Mucosa of rectum (tissue), 2 donors: ENCODE data around the gene FGF19.
A peak's percentile ranks its signal among the peaks of the same experiment; 100 is the strongest.

Source experiments
- H3K27ac ChIP-seq, 2 donors: one replicate each; pipeline ENCODE4 v1.7.0; 2013; ENCODE audit warnings: inconsistent platforms in 2 of 2, low read depth in 2 of 2, low read length in 2 of 2
- H3K27me3 ChIP-seq, 2 donors: one replicate each; pipeline ENCODE4 v1.7.0; 2013; ENCODE audit warnings: low read length in 2 of 2; ENCODE audit not compliant: control insufficient read depth in 2 of 2, insufficient read depth in 2 of 2
- H3K36me3 ChIP-seq, 2 donors: one replicate each; pipeline ENCODE4 v1.7.0; 2013; ENCODE audit warnings: low read length in 2 of 2; ENCODE audit not compliant: control insufficient read depth in 2 of 2, insufficient read depth in 2 of 2
- H3K4me1 ChIP-seq, 2 donors: one replicate each; pipeline ENCODE4 v1.7.0; 2013; ENCODE audit warnings: low read length in 2 of 2, mild to moderate bottlenecking in 1 of 2; ENCODE audit not compliant: control insufficient read depth in 2 of 2, insufficient read depth in 2 of 2
- H3K4me3 ChIP-seq, 2 donors: one replicate each; pipeline ENCODE4 v1.7.0; 2013; ENCODE audit warnings: low read length in 2 of 2
- H3K9ac ChIP-seq, 2 donors: one replicate each; pipeline ENCODE4 v1.7.0; 2013; ENCODE audit warnings: low read length in 2 of 2, low read depth in 1 of 2, mild to moderate bottlenecking in 1 of 2
- H3K9me3 ChIP-seq, 2 donors: one replicate each; pipeline ENCODE4 v1.7.0; 2013; ENCODE audit warnings: low read length in 2 of 2; ENCODE audit not compliant: control insufficient read depth in 2 of 2
- donor health status: healthy.
- donor health status: Normal muscosa, but diverticular disease.

Gene FGF19

DNA sequence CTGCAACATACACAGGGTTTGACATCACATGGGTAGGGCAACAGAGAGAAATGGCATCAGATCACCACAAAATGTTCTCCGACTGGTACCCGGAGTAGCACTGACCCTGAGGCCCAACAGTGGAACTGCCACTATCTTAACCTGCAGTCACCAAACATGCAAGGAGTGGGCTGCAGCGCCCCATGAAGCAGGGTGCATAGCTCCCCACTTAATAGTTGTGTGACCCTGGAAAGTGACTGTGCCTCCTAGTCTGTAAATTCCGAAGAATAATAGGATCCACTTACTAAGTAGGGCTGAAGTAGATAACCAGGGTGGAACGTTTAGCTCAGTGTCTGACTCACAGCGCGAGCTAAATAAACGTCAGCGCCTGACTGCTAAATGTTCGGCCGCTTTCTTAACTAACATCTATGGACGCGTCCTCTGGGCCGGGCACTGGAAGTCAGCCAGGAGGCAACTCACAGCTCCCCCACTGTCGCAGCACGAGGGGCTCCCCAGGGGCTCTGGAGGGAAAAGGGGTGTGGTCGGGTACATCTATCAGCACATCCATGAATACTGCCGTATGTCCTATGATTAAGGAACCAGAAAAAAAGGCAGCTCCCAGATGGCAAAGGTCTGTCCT is 29.4 kb downstream of the FGF19 start:
- peak overlapping the region; percentile 73 to 95 for H3K9ac ChIP-seq
- H3K27me3 ChIP-seq = no peaks in the 10 kb centered on the region
- H3K27ac ChIP-seq = peak overlapping the region; percentile 60 to 86
- H3K36me3 ChIP-seq = peaks cover 17 to 21% of the 10 kb centered on the region in 2 donors
- H3K9me3 ChIP-seq = no peaks in the 10 kb centered on the region
- peak overlapping the region; percentile 96 to 97 for H3K4me3 ChIP-seq
- peaks cover 8% of the 10 kb centered on the region in 2 donors for H3K4me1 ChIP-seq

DNA sequence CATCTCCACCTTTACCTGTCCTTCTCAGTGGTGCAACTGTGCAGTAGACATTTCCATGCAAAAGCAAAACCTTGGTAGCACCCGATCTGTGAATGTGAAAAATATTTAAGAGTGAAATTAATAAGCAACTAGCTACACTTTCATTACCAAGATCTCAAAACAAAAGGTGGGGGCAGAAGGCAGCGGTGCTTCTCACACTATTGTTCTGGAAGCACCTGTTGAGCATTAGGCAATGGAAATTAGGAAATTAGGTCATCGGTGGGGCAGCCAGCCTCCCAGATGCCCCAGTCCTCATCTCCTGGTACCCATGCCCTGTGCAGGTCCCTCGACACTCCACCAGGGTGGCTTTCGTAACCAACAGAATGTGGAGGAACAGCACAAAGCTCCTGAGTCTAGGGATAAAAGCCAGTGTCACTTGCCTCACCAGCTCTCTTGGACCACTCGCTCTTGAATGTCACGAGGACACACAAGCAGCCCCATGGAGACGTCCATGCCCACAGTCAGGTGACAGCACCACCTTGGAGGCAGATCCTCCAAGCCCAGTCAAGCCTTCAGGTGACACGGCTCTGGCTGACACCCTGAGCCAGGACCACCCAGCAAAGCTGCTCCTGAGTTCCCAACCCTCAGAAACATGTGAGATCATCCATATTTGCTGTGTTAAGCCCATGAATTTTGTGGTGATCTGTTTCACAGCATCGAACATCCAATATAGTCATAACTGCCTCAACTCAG is 31.9 kb downstream of the FGF19 start:
- Histone ChIP-seq H3K9ac (no peak overlapping the region), H3K9me3 (no peaks in the 10 kb centered on the region), H3K36me3 (peaks cover 28 to 29% of the 10 kb centered on the region in 2 donors), H3K27ac (no peak overlapping the region), H3K4me3 (no peak overlapping the region), H3K4me1 (peaks cover 8 to 11% of the 10 kb centered on the region in 2 donors), H3K27me3 (no peaks in the 10 kb centered on the region)

DNA sequence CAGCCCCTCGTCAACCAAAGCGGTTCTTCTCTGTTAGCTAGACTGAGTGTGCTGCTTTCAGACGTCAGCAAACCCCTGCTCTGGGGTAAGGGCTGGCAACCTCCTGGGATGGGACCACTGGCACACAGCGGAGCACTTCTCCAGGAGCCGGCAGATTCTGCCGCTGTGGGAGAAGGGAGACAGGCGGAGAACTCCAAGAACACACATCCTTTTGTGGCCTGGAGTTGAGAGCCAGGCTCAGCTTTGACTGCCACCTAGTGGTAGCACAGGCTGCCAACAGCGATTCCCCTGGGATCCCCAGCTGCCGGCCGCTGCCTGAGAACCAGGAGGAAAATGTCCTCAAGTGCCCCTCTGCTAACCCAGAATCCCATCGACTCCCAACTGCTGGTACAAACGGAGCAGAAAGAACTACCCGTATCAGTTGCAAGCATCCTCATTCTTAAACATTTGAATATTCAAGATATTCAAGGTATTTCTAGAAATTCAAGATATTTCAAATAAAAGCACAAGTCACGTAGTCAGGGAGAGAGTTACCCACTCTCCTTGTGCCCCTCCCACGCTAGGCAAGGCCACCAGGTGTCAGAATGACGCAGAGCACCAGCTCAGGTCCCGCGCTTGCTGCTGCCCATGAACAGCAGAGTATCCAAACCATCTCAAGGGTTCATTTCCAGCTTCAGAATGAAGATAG is 33.5 kb downstream of the FGF19 start:
- H3K27me3 ChIP-seq = no peaks in the 10 kb centered on the region
- no peak overlapping the region for H3K9ac ChIP-seq
- no peaks in the 10 kb centered on the region for H3K9me3 ChIP-seq
- H3K4me3 ChIP-seq = no peak overlapping the region
- peaks cover 28 to 33% of the 10 kb centered on the region in 2 donors for H3K36me3 ChIP-seq
- peaks cover 8 to 11% of the 10 kb centered on the region in 2 donors for H3K4me1 ChIP-seq
- H3K27ac ChIP-seq = no peak overlapping the region

- no peak overlapping the region for H3K27ac ChIP-seq
- H3K4me3 ChIP-seq = no peak overlapping the region
- H3K9me3 ChIP-seq = no peaks in the 10 kb centered on the region
- no peak overlapping the region for H3K9ac ChIP-seq
- no peaks in the 10 kb centered on the region for H3K27me3 ChIP-seq
- H3K4me1 ChIP-seq = peaks cover 6 to 9% of the 10 kb centered on the region in 2 donors
- peaks cover 28 to 41% of the 10 kb centered on the region in 2 donors for H3K36me3 ChIP-seq
These were observed 34.3 kb downstream of the FGF19 start for GRCh38 chr11:69669486-69669885.

GRCh38 chr11:69667619-69668604 is 35.9 kb downstream of the FGF19 start:
- peaks cover 33 to 51% of the 10 kb centered on the region in 2 donors for H3K36me3 ChIP-seq

DNA sequence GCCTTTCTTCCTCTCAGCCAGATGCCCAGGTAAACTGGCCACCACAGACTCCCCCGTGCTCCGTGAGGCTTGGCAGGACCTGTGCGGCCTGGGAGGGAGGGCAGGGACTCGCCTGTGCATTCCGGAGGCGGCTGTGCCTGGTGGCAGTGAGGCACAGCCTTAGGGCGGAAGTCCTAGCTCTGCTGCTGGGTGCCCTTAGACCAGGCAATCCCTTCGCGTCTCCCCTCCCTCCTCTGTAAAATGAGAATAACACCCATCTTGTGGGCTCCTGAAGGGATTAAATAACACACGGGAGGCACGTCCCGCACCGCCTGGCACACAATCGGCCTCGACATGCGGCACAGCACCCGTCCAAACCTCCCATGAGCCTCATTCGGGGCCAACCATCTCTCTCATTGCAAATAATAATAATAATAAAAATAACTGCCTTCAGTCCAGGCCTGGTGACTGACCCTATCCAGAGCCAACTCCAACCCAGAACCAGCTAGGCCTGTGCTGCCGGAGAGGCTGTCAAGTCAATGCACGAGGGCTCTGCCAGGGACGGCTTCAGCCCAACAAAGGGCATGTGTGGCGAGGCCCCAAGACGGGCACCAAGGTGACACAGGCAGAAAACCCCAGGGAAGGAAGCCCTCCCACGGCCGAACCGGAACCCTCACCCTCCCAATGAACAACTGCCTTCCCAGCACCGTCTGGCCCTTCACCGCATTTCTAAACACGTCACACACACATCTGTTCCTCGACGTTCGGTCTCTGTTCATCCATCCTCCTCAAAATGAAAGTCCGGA is 36.9 kb downstream of the FGF19 start:
- Histone ChIP-seq H3K9ac (no peak overlapping the region), H3K4me3 (no peak overlapping the region), H3K36me3 (peaks cover 28 to 49% of the 10 kb centered on the region in 2 donors), H3K9me3 (no peaks in the 10 kb centered on the region), H3K4me1 (peaks cover 0 to 3% of the 10 kb centered on the region in 2 donors), H3K27me3 (no peaks in the 10 kb centered on the region), H3K27ac (no peak overlapping the region)

More at GRCh38 chr11:69667619-69668604, 35.9 kb downstream of the FGF19 start:
- H3K4me3 ChIP-seq = no peak overlapping the region
- peaks cover 0 to 3% of the 10 kb centered on the region in 2 donors for H3K4me1 ChIP-seq
- no peak overlapping the region for H3K27ac ChIP-seq
- H3K9me3 ChIP-seq = no peaks in the 10 kb centered on the region
- H3K27me3 ChIP-seq = no peaks in the 10 kb centered on the region
- H3K9ac ChIP-seq = no peak overlapping the region

- Histone ChIP-seq H3K27me3 (no peaks in the 10 kb centered on the region), H3K36me3 (peaks cover 23 to 44% of the 10 kb centered on the region in 2 donors), H3K9ac (no peak overlapping the region), H3K4me1 (peaks cover 0 to 3% of the 10 kb centered on the region in 2 donors), H3K9me3 (no peaks in the 10 kb centered on the region), H3K27ac (no peak overlapping the region), H3K4me3 (no peak overlapping the region)
These were observed 37.6 kb downstream of the FGF19 start for GRCh38 chr11:69666261-69666660.

GRCh38 chr11:69665669-69666068 is 38.2 kb downstream of the FGF19 start:
- Histone ChIP-seq H3K9ac (no peak overlapping the region), H3K27ac (no peak overlapping the region), H3K4me1 (peaks cover 0 to 3% of the 10 kb centered on the region in 2 donors), H3K36me3 (peaks cover 19 to 43% of the 10 kb centered on the region in 2 donors), H3K4me3 (no peak overlapping the region), H3K27me3 (no peaks in the 10 kb centered on the region), H3K9me3 (no peaks in the 10 kb centered on the region)

DNA sequence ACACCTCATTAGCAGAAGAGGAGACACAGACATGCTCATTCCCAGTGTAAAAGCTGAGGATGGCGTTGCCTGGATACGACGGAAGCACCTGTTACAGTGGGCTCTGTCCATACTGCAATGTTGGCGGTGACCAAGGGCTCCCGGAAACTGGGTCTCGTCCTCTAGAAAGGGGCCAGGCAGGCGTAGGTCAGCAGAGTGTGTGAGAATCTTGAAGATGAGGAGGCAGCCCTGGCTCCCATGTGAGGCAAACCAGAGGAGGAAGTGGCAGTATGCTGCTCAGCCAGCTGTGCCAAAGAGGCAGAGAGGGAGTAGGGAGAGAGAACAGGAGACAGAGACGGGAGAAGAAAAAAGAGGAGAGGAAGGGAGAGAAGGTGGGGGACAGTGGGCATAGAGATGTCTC is 38.9 kb downstream of the FGF19 start:
- Histone ChIP-seq H3K36me3 (peaks cover 15 to 41% of the 10 kb centered on the region in 2 donors), H3K27me3 (no peaks in the 10 kb centered on the region), H3K9ac (no peak overlapping the region), H3K4me1 (peaks cover 0 to 3% of the 10 kb centered on the region in 2 donors), H3K4me3 (no peak overlapping the region), H3K9me3 (no peaks in the 10 kb centered on the region), H3K27ac (no peak overlapping the region)
